ENCODE results near the gene CCKAR. TPM values are rescaled to one million over a fixed set of nuclear protein-coding genes. Genes with fewer than 3 reads are reported as not detected.

CCKAR gene, protein sequence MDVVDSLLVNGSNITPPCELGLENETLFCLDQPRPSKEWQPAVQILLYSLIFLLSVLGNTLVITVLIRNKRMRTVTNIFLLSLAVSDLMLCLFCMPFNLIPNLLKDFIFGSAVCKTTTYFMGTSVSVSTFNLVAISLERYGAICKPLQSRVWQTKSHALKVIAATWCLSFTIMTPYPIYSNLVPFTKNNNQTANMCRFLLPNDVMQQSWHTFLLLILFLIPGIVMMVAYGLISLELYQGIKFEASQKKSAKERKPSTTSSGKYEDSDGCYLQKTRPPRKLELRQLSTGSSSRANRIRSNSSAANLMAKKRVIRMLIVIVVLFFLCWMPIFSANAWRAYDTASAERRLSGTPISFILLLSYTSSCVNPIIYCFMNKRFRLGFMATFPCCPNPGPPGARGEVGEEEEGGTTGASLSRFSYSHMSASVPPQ
- polyA plus RNA-seq (2013, experiment 1 of 2) = not detected
- polyA plus RNA-seq (2013, experiment 2 of 2) = not detected

DNA sequence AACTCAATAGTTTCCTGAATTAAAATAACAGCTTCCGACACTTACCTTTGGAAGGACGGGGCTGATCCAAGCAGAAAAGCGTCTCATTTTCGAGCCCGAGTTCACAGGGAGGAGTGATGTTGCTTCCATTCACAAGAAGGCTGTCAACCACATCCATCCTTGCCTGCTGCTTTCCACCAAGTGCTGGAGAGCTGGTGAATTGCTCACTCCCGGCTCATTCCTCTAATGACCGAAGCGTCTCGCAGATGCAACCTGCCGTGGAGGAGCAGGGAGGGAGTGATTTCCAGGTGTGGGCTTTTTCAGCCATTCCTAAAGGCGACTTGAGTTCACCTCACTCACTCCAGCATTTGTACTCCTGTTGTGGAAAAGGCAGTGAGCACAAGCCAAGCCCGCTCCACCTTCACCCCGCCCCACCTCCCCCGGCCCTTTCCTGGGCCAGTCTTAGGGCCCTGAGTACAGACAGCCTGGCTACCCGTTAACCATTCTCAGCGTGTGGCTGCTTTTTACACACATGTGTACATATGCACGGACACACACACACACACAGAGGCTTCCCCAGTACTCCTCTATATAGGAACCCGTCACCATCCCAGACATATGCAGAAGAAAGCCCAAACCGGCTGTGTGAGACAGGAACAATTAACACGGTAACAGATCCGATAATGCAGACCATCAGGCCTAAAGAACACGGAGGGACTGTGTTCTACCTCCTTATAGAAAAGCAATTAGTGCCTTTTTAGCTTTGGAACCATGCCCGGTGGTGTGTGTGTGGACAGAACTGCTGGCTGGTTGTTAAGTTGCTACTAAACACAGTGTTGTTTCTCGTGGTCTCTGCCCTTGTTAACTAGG lies at the start of gene CCKAR:
CCKAR (minus strand) TSS at position 374 of the 849 bp plus-strand sequence; CDS start at position 157, 217 bp downstream.
- Histone ChIP-seq H4K8ac (ENCODE audit: low read depth, low read length) (no peak within 1 kb of the TSS), H3K27ac (replicated peaks; ENCODE audit: low read length) (no peak within 1 kb of the TSS), H4K91ac (ENCODE audit: low read depth, low read length, poor library complexity) (no peak within 1 kb of the TSS), H2BK12ac (ENCODE audit: low read length) (no peak within 1 kb of the TSS), H3K9ac (ENCODE audit: low read depth, low read length, poor library complexity) (no peak within 1 kb of the TSS), H3K27me3 (ENCODE audit: control insufficient read depth in 3 of 3, insufficient read depth in 3 of 3, low read depth in 1 of 3, low read length in 3 of 3) (peaks cover 0 to 18% (median 0%) of the 10 kb centered on the region in 3 experiments), H2BK15ac (ENCODE audit: low read length) (no peak within 1 kb of the TSS), H2AK5ac (ENCODE audit: low read depth, low read length) (no peak within 1 kb of the TSS), H3K4ac (ENCODE audit: low read length) (no peak within 1 kb of the TSS), H3K79me1 (ENCODE audit: low read depth, low read length) (no peaks in the 10 kb centered on the region), H3K4me3 (ENCODE audit: low read length in 2 of 2) (no peak within 1 kb of the TSS), H3K18ac (ENCODE audit: low read length) (peak within 1 kb of the TSS; percentile 30), H3K14ac (ENCODE audit: low read length) (no peak within 1 kb of the TSS), H3K36me3 (replicated peaks in 1 of 2; ENCODE audit: control insufficient read depth in 2 of 2, insufficient read depth in 2 of 2, low read length in 2 of 2) (no peaks in the 10 kb centered on the region), H2AFZ (ENCODE audit: low read length) (no peak within 1 kb of the TSS), H2BK5ac (ENCODE audit: low read length) (no peak within 1 kb of the TSS), H3K4me1 (ENCODE audit: control insufficient read depth in 2 of 2, insufficient read depth in 1 of 2, low read depth in 1 of 2, low read length in 2 of 2) (peaks cover 0 to 11% of the 10 kb centered on the region in 2 donors), H3K9me3 (replicated peaks in 1 of 2; ENCODE audit: control insufficient read depth in 2 of 2, insufficient read depth in 1 of 2, low read depth in 1 of 2, low read length in 2 of 2) (no peaks in the 10 kb centered on the region), H3K4me2 (ENCODE audit: insufficient read depth, low read length, poor library complexity, severe bottlenecking) (peak within 1 kb of the TSS; percentile 32), H2BK120ac (ENCODE audit: low read depth, low read length) (no peak within 1 kb of the TSS), H3K23ac (ENCODE audit: low read depth, low read length, poor library complexity) (no peak within 1 kb of the TSS)
- DNase-seq (ENCODE audit: low spot score) = no peak
- WGBS, 2 donors (ENCODE audit: extremely low coverage in 2 of 2, insufficient read length in 2 of 2, insufficient replicate concordance in 1 of 2) = no CpG with 5 or more reads among the region's 24 CpGs

DNA sequence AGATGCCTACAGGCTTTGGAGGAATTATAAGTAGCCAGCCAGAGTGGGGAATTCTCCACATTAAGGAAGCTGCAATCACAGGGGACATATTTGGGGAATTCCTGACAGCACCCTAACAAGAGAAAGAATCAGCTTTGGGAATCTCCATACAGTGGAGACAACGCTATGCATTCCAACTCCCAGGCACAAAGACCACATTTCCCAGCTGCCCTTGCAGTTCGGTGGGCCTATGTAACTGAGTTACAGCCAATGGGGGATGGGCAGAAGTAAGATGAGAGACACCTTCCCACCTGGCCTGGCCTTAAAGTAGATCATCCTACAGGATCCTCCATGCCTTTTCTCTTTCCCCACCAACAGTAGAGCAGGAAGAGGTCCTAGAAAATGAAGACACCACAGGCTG lies 43.4 kb upstream of the CCKAR start:
- no peak overlapping the region for H3K4ac ChIP-seq (ENCODE audit: low read length)
- no peak overlapping the region for H2BK5ac ChIP-seq (ENCODE audit: low read length)
- no peak overlapping the region for H2BK120ac ChIP-seq (ENCODE audit: low read depth, low read length)
- no peak overlapping the region for H2BK12ac ChIP-seq (ENCODE audit: low read length)
- H4K91ac ChIP-seq (ENCODE audit: low read depth, low read length, poor library complexity) = no peak overlapping the region
- no peaks in the 10 kb centered on the region for H3K79me1 ChIP-seq (ENCODE audit: low read depth, low read length)
- no peak overlapping the region for H3K14ac ChIP-seq (ENCODE audit: low read length)
- H3K4me2 ChIP-seq (ENCODE audit: insufficient read depth, low read length, poor library complexity, severe bottlenecking) = no peak overlapping the region
- peaks cover 0 to 6% (median 0%) of the 10 kb centered on the region in 3 experiments for H3K27me3 ChIP-seq (ENCODE audit: control insufficient read depth in 3 of 3, insufficient read depth in 3 of 3, low read depth in 1 of 3, low read length in 3 of 3)
- WGBS, 2 donors (ENCODE audit: extremely low coverage in 2 of 2, insufficient read length in 2 of 2, insufficient replicate concordance in 1 of 2) = no CpG with 5 or more reads among the region's 2 CpGs
- no peak overlapping the region for H3K23ac ChIP-seq (ENCODE audit: low read depth, low read length, poor library complexity)
- no peak overlapping the region for H3K4me3 ChIP-seq (ENCODE audit: low read length in 2 of 2)
- no peak overlapping the region for H3K9ac ChIP-seq (ENCODE audit: low read depth, low read length, poor library complexity)
- no peak for DNase-seq (ENCODE audit: low spot score)
- no peak overlapping the region for H2BK15ac ChIP-seq (ENCODE audit: low read length)
- H3K9me3 ChIP-seq (replicated peaks in 1 of 2; ENCODE audit: control insufficient read depth in 2 of 2, insufficient read depth in 1 of 2, low read depth in 1 of 2, low read length in 2 of 2) = peaks cover 0 to 4% of the 10 kb centered on the region in 2 donors
- no peak overlapping the region for H3K27ac ChIP-seq (replicated peaks; ENCODE audit: low read length)
- no peaks in the 10 kb centered on the region for H3K36me3 ChIP-seq (replicated peaks in 1 of 2; ENCODE audit: control insufficient read depth in 2 of 2, insufficient read depth in 2 of 2, low read length in 2 of 2)
- H2AFZ ChIP-seq (ENCODE audit: low read length) = no peak overlapping the region
- no peak overlapping the region for H4K8ac ChIP-seq (ENCODE audit: low read depth, low read length)
- no peaks in the 10 kb centered on the region for H3K4me1 ChIP-seq (ENCODE audit: control insufficient read depth in 2 of 2, insufficient read depth in 1 of 2, low read depth in 1 of 2, low read length in 2 of 2)
- H2AK5ac ChIP-seq (ENCODE audit: low read depth, low read length) = no peak overlapping the region
- no peak overlapping the region for H3K18ac ChIP-seq (ENCODE audit: low read length)

DNA sequence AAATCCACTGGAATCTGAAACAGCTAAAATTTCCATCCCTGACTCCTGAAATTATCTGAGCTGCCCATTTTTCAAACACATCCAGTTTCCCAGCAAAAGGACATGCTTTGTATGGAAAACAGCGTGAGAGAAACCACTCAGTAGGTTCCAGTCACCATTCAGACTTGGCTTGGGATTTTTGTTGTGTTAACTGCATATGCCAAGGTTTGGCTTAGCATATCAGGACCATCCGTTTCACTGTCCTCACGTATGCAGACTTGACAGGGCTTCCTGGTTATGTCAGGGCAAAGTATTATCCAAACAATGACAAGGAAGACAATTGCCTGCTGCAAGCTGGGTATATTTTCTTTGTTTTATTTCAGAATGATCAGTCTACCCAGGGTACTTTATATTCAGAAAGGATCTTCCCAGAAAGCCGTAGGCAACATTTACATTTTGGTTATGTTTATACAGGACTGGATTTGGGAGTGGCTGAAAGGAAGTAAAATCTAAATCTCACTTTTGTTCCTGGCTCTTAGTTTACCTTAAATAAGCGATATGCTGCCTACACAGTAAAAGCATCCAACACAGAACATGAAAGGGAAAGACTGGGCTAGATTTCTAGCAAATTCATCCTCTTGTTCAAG lies 41.3 kb upstream of the CCKAR start:
- Histone ChIP-seq H3K27ac (replicated peaks; ENCODE audit: low read length) (no peak overlapping the region), H2BK15ac (ENCODE audit: low read length) (no peak overlapping the region), H2AFZ (ENCODE audit: low read length) (peak overlapping the region; percentile 9), H3K23ac (ENCODE audit: low read depth, low read length, poor library complexity) (no peak overlapping the region), H3K18ac (ENCODE audit: low read length) (no peak overlapping the region), H3K4me3 (ENCODE audit: low read length in 2 of 2) (no peak overlapping the region), H3K4me2 (ENCODE audit: insufficient read depth, low read length, poor library complexity, severe bottlenecking) (no peak overlapping the region), H4K8ac (ENCODE audit: low read depth, low read length) (no peak overlapping the region), H2AK5ac (ENCODE audit: low read depth, low read length) (no peak overlapping the region), H3K9me3 (replicated peaks in 1 of 2; ENCODE audit: control insufficient read depth in 2 of 2, insufficient read depth in 1 of 2, low read depth in 1 of 2, low read length in 2 of 2) (peaks cover 0 to 4% of the 10 kb centered on the region in 2 donors), H3K4me1 (ENCODE audit: control insufficient read depth in 2 of 2, insufficient read depth in 1 of 2, low read depth in 1 of 2, low read length in 2 of 2) (no peaks in the 10 kb centered on the region), H3K14ac (ENCODE audit: low read length) (no peak overlapping the region), H2BK5ac (ENCODE audit: low read length) (no peak overlapping the region), H3K79me1 (ENCODE audit: low read depth, low read length) (no peaks in the 10 kb centered on the region), H3K4ac (ENCODE audit: low read length) (no peak overlapping the region), H3K9ac (ENCODE audit: low read depth, low read length, poor library complexity) (no peak overlapping the region), H2BK12ac (ENCODE audit: low read length) (no peak overlapping the region), H2BK120ac (ENCODE audit: low read depth, low read length) (no peak overlapping the region), H4K91ac (ENCODE audit: low read depth, low read length, poor library complexity) (no peak overlapping the region), H3K27me3 (ENCODE audit: control insufficient read depth in 3 of 3, insufficient read depth in 3 of 3, low read depth in 1 of 3, low read length in 3 of 3) (peaks cover 0 to 6% (median 0%) of the 10 kb centered on the region in 3 experiments), H3K36me3 (replicated peaks in 1 of 2; ENCODE audit: control insufficient read depth in 2 of 2, insufficient read depth in 2 of 2, low read length in 2 of 2) (no peaks in the 10 kb centered on the region)
- DNase-seq (ENCODE audit: low spot score) = no peak
- no CpG with 5 or more reads among the region's 5 CpGs for WGBS, 2 donors (ENCODE audit: extremely low coverage in 2 of 2, insufficient read length in 2 of 2, insufficient replicate concordance in 1 of 2)

Data from neuronal stem cell (in vitro differentiated cells).